Stimulated activated CD4-positive, alpha-beta T cell treated with anti-CD3 and anti-CD28 coated beads, TNF-alpha, amount 100 ng/mL, for 48 hours (primary cell): ENCODE data around the gene DZIP3.
A peak's percentile ranks its signal among the peaks of the same experiment; 100 is the strongest.

Experiments
- DNase-seq, 3 donors: peaks; one replicate each; pipeline ENCODE4 v3.0.0-alpha.2; 2020; ENCODE audit warnings: low read depth in 3 of 3

Gene DZIP3

DNA sequence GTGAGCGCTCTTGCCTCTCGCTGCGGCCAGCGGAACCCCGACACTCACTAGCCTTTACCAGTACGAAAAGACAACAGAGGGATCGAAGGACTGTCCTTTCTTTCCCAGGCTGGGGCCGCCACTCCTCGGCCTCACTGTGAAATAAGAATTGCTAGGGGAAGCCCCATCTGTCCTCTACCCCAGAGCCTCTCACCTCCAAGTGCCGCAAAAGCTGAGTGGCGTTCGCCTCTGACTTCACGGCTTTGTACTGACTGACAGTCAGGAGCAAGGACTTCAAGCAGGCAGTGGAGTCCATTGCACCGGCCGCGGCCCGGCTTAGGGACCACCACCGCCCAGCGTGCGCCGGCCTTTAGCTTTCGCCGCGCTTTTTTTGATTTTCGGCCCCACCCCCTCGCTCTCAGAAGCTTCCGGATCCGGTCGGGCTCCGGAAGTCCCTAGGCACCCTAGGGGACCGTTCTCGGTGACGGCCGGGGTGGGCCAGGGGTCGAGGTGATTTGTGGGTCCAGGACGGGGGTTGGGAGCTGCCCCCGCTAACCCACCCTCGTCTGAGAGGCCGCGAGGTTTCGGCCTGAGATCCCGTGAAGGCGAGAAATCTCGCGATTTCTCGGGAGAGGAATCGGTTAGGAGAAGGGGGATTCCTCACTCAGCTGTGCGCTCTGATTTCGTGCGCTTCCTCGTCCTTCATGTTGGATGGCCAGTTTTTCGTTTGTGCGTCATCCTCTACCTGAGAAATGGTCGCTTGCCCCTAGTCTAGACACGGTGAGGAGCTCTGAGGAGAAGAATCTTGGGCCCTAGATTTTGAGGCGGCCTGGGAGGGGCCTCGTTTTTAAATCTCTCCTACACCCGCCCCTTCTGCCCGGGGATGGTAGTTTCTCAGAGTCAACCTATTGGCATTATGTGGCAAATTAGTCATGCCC lies at the start of gene DZIP3, which contains the start of gene CIP2A:
DZIP3 (plus strand) TSS at position 642 of the 917 bp plus-strand sequence. CDS start 15,685 bp downstream, outside the sequence.
CIP2A (minus strand) TSS at position 358 of the 917 bp plus-strand sequence; CDS start at position 295, 63 bp downstream.
- peak; percentile 64 to 82 (median 76) for DNase-seq

- no peak for DNase-seq
These were observed 43.3 kb upstream of the DZIP3 start for GRCh38 chr3:108546247-108546646.

DNA sequence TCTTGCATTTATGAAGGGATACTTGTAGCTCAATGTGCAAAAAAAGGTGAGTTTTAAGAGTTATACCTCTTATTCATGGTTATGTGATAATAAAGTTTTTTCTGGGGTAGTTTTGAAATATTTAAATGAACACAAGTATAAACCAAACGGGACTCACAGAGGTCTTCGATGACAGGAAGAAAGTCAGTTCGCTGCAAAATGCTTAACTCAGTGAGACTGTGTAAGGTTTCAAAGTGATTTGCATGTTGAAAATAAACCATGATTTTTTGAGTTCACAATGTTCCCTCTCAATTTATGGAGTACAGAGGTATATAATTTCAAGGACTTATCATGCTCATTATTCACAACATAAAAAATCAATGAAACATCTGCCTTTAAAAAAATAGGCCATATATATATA lies 42.8 kb upstream of the DZIP3 start:
- DNase-seq: no peak

DNA sequence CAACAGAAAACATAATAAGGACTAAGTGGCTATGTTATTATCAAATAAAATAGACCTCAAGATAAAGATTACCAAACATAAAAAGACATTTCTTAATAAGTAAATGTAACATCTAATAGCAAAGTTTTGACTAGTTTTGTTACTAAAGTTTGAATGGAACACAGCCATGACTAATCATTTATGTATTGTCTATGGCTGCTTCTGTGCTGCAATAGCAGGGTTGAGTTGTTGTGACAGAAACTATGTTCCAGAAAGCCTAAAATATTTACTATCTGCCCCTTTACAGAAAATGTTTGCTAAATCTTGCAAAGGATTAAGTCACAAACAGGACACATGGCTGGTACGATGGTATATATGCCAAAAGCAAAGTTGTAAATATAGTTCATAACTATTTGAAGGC lies 41.2 kb upstream of the DZIP3 start:
- DNase-seq: no peak

DNA sequence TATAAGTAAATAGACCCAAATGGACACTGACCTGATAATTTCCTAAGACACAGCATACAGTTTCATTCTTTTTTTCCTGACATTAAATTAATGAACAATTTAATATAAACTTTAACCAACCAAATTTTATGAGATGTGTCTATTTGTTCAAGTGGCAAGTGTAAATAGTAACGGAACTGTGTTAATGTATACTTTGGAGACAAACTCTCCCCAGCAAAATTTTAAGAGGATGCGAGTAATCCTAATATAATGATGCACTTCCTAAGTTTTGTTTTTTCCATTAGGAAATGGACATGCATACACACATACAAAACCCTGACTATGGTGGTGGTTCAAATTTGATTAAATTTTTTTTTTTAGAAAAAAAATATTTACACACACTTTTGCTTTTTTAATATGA lies 40.6 kb upstream of the DZIP3 start:
- no peak for DNase-seq

GRCh38 chr3:108552267-108553159 lies 37.0 kb upstream of the DZIP3 start:
- no peak for DNase-seq

GRCh38 chr3:108554229-108554628 lies 35.3 kb upstream of the DZIP3 start:
- no peak for DNase-seq

- no peak for DNase-seq
These were observed 34.5 kb upstream of the DZIP3 start for GRCh38 chr3:108554913-108555571.

DNA sequence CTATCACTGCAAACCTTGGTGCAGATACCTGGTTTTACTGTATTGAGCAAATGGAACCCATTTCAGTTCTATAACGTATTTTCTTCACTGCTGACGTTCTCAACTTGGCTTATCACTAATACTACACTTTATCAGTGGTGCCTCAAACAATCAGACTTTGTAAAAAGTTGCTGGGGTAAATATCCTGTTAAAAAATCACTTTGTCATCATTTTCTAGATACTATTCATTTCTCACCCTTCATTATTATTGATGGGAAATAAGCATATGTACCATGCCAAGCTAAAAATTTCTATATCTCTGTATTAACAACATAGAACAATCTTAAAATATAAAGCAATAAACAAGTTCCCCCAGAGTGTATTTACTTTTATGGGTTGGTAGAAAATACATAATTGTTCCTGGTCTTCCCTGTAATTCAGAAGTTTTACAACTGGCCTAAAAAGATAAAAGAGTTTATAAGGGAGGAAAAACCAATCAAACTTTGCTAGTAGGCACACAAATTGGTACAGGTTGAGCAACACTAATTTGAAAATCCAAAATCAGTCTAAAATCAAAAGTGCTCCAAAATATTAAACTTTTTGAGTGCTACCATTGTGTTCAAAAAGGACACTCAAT lies 33.4 kb upstream of the DZIP3 start:
- DNase-seq: no peak

DNA sequence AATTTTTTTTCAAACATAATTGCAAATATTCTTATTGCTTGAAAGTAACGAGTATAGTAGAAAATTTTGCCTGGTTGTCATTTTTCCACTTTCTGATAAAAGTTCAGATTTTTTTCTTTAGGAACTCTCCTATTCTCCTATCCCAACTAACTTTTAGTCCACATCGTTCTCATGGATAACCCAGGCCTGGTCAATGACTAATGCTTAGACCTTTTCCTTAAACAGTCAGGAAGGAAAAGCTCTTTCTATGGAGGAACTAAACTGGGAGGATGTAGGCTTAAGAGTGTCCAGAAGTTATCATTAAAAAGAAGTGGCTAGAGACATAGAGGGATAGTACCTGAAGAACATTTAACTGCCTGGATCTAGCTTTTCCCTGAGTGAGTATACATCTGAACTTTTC lies 27.0 kb upstream of the DZIP3 start:
- DNase-seq: no peak

GRCh38 chr3:108564564-108564963 lies 25.0 kb upstream of the DZIP3 start:
- DNase-seq: no peak

DNA sequence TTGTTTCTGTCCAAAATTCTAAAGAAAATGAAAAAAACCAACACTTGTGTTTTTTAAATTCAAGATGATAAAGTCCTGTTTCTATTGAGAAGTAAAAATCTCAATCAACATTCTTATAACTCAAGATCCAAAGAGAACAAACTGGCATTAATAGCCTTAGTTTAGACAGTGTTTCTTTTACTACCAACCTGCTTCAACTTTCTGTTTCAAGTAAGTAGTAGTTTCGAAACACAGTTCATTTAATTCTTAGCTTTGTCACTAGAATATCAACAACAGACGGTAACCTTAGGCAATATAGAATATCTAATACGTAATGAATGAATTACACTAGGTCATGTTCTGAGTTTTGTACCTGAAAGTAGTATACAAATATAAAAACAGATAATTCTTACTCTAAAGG lies 24.0 kb upstream of the DZIP3 start:
- DNase-seq: no peak

GRCh38 chr3:108566599-108566998 lies 22.9 kb upstream of the DZIP3 start:
- no peak for DNase-seq

- DNase-seq: no peak
These were observed 20.2 kb upstream of the DZIP3 start for GRCh38 chr3:108569336-108569735.

DNA sequence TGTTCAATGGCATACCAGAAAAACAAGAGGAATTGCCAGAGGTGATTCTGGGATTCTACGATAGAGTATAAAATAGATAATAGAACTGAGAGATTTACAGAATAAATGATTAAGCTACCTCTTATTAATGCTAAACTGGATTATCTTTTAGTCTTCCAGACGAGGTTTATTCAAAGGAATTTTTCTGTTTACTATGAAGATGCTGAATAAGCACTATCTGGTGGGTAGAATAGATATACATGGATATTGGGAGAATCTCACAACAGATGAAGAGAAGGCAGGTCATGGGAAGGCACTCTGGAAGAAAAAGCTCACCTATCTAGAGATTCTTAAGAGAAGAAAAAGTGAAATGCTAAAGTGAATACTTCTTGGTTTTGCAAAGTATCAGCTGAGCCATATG lies 11.5 kb upstream of the DZIP3 start:
- DNase-seq: no peak

DNA sequence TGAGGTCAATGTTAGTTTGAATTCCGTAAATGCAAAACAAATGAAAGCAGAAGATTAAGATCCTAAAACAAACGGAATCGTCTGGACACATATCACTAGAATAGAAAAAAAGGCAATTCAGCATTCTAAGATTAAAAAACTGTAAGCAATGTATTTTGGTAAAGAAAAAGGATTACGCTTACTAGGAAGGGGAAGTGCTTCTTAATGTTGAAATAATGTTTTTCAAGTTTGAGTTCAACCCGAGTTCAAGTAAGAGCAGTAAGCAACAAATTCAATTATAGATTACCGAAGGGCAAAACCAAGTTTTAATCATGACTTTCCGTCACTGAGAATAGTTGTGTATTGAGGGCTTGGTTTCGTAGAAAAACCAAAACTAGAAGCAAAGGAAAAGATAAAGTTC lies 921 bp upstream of the DZIP3 start:
- DNase-seq: no peak

GRCh38 chr3:108589998-108590323 lies 439 bp downstream of the DZIP3 start:
- no peak for DNase-seq

DNA sequence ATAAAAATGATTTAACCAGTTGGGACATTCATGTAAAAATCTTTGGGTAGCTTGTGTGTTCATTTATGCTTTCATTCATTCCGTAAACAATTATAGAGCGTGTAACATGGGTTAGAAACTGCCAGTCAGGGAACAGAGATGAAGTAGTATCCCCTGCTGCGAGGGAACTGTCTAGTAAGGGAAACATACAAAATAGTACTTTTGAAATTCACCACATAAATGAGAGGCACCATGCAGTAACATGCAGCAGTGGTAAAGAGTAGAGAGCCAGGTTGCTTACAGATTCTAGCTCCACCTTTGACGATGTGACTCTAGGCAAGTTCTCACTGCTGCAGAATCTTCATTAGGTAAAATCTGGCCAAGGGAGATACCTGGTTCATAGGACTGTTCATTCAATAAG lies 938 bp downstream of the DZIP3 start:
- no peak for DNase-seq

DNA sequence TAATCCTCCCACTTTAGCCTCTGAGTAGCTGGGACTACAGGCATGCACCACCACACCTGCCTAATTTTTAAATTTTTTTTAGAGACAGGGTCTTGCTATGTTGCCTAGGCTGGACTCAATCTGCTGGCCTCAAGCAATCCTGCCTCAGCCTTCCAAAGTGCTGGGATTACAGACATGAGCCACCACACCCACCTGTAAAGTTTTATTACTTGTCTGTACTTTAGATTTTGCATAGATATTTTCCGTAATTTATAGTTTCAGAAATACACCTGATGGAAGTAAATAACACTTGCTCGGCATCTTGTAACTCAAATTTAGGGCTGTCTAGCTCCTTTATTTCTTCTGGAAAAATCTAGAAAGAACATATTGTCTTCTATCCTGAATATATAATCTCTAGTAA lies 5.8 kb downstream of the DZIP3 start:
- DNase-seq: no peak

DNA sequence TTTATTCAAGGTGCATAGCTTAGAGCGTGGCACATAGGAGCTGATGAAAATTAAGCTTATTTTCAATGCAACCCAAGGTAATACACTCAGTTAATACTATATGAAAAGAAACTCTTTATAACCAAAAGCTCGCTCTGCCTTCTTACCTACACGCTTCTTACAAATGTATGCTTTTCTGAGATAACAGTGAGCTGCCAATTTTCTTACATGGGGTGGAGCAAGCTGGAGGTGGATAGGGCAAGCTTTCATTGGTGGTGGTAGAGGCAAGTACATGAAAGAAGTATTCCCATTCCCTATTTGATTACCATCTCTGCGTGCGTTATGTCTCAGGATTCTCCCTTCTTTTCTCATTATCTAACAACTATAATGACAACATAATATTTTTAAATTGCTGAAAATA lies 8.9 kb downstream of the DZIP3 start:
- no peak for DNase-seq

GRCh38 chr3:108599677-108600409 lies 10.3 kb downstream of the DZIP3 start:
- no peak for DNase-seq
